ENCODE results near the gene UNC5C. TPM values are rescaled to one million over a fixed set of nuclear protein-coding genes. Genes with fewer than 3 reads are reported as not detected.
A peak's percentile ranks its signal among the peaks of the same experiment; 100 is the strongest.

The UNC5C gene
- total RNA-seq, 3 donors from 2014 or later: 6.2 to 20.9 (median 6.2) TPM

- TF ChIP-seq CTCF (IDR thresholded peaks at IDR 0.05): no peak
- no peak for TF ChIP-seq POLR2AphosphoS5 (IDR thresholded peaks at IDR 0.05)
- TF ChIP-seq POLR2A (IDR thresholded peaks at IDR 0.05): no peak
- H3K4me1 ChIP-seq: no peaks in the 10 kb centered on the region
- intact Hi-C loops (cut with DNase I; ENCODE audit: low total_unique reads): no loop called here
Measured at GRCh38 chr4:95158626-95159025, 390.1 kb downstream of the UNC5C start.

DNA sequence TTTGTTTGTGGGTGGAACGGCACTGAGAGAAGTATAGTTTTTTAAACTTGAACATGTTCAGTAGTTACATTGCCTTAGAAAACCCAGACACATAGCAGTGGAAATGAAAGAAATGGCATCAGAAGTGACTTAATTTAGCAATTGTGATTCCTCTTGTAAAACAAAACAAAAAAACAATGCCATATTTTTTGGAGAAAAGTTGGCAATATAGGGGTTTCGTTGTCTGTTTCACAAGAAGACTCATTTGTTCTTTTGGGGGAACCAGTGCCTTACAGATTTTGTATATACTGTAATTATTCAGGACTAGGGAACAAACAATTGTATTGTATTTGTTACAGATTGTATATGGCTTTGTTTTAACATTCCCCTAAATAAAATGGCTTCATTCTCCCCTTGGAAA, 390.7 kb downstream of the UNC5C start:
- Histone ChIP-seq H3K36me3 (no peaks in the 10 kb centered on the region), H3K9me3 (no peaks in the 10 kb centered on the region), H3K27me3 (no peaks in the 10 kb centered on the region), H3K4me1 (no peaks in the 10 kb centered on the region), H3K4me3 (no peak overlapping the region), H3K27ac (no peak overlapping the region)
- intact Hi-C loops (cut with DNase I; ENCODE audit: low total_unique reads): no loop called here
- TF ChIP-seq POLR2A (IDR thresholded peaks at IDR 0.05) (no peak), POLR2AphosphoS5 (IDR thresholded peaks at IDR 0.05) (no peak), CTCF (IDR thresholded peaks at IDR 0.05) (no peak)
- no peak for DNase-seq (ENCODE audit: low spot score in 2 of 2)

More at GRCh38 chr4:95158626-95159025, 390.1 kb downstream of the UNC5C start:
- H3K4me3 ChIP-seq: no peak overlapping the region
- H3K27ac ChIP-seq: no peak overlapping the region
- no peaks in the 10 kb centered on the region for H3K9me3 ChIP-seq
- no peak for DNase-seq (ENCODE audit: low spot score in 2 of 2)
- H3K27me3 ChIP-seq: no peaks in the 10 kb centered on the region
- no peaks in the 10 kb centered on the region for H3K36me3 ChIP-seq

DNA sequence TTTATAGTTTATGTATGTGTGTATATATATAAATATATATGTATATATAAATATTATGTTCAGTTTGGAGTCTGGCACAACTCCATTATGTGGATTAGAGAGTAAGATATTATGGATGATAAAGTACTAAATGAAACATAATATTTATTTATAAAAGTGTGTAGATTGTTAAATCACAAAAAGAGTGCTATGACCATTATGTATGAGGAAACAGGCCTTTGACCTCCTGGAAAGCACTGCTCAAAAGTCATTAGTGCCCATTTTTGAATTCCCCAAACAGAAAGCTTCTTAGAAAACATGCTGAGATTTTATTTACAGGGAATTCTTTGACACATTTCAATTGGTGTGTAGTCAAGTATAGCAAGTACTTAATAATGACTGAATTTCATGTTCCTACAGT, 391.2 kb downstream of the UNC5C start:
- no peak for DNase-seq (ENCODE audit: low spot score in 2 of 2)
- Histone ChIP-seq H3K4me1 (no peaks in the 10 kb centered on the region), H3K4me3 (no peak overlapping the region), H3K27ac (no peak overlapping the region), H3K9me3 (no peaks in the 10 kb centered on the region), H3K27me3 (no peaks in the 10 kb centered on the region), H3K36me3 (no peaks in the 10 kb centered on the region)
- intact Hi-C loops (cut with DNase I; ENCODE audit: low total_unique reads): no loop called here
- no peak for TF ChIP-seq POLR2A (IDR thresholded peaks at IDR 0.05)
- no peak for TF ChIP-seq CTCF (IDR thresholded peaks at IDR 0.05)
- TF ChIP-seq POLR2AphosphoS5 (IDR thresholded peaks at IDR 0.05): no peak

DNA sequence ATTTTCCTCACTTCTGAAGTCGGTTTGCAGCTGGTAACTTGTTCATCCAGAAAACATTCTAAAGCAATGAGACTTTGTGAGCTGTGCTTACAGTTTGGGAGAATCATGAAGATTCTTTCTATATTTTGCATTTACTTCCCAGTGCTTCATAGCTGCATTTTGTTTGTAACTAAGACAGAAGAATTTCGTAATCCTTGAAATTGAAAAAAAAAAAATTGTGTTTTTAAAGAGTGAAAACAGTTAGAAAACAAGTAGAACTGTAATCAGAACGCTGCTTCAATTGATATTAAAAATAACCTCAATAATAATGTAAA, 392.4 kb downstream of the UNC5C start:
- H3K4me3 ChIP-seq: no peak overlapping the region
- no peaks in the 10 kb centered on the region for H3K9me3 ChIP-seq
- TF ChIP-seq CTCF (IDR thresholded peaks at IDR 0.05): no peak
- no peak overlapping the region for H3K27ac ChIP-seq
- no peaks in the 10 kb centered on the region for H3K36me3 ChIP-seq
- no peak for DNase-seq (ENCODE audit: low spot score in 2 of 2)
- H3K4me1 ChIP-seq: no peaks in the 10 kb centered on the region
- intact Hi-C loops (cut with DNase I; ENCODE audit: low total_unique reads): no loop called here
- H3K27me3 ChIP-seq: no peaks in the 10 kb centered on the region

- DNase-seq (ENCODE audit: low spot score in 2 of 2): no peak
- H3K36me3 ChIP-seq: no peaks in the 10 kb centered on the region
- no peaks in the 10 kb centered on the region for H3K27me3 ChIP-seq
- intact Hi-C loops (cut with DNase I; ENCODE audit: low total_unique reads): no loop called here
- H3K4me1 ChIP-seq: no peaks in the 10 kb centered on the region
- no peaks in the 10 kb centered on the region for H3K9me3 ChIP-seq
- no peak for TF ChIP-seq POLR2AphosphoS5 (IDR thresholded peaks at IDR 0.05)
- peak; percentile 32 to 47 (median 38) for TF ChIP-seq CTCF (IDR thresholded peaks at IDR 0.05)
- TF ChIP-seq POLR2A (IDR thresholded peaks at IDR 0.05): no peak
- no peak overlapping the region for H3K27ac ChIP-seq
- no peak overlapping the region for H3K4me3 ChIP-seq
Measured at GRCh38 chr4:95155759-95156451, 392.9 kb downstream of the UNC5C start.

All from breast epithelium (tissue), 4 donors.